ENCODE measurements around the gene BRD1. TPM values are rescaled to one million over a fixed set of nuclear protein-coding genes. Genes with fewer than 3 reads are reported as not detected.
A peak's percentile ranks its signal among the peaks of the same experiment; 100 is the strongest.

The BRD1 gene
- total RNA-seq, 4 donors from 2014 or later: 43.4 to 70.5 (median 50.3) TPM

DNA sequence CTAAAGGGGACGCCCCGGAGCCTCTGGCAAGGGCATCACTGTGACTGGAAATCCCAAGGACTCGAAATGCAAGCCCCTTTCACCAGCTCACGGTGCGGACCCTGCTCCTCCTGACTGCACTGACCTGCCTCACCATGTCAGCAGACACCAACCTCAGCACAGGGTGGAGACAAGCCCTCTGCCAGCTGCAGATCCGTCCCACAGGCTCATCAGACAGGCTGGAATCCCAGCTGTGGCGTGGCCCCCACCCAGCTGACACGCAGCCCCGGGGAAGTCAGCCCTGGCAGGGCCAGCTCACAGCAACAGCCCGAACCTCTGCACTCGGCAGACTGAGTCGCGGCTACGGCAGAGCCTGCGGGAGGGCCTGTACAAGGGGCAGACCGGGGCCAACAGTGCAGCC lies 36.8 kb downstream of the BRD1 start:
- Histone ChIP-seq H3K9me3 (no peaks in the 10 kb centered on the region), H3K36me3 (peaks cover 0 to 43% (median 13%) of the 10 kb centered on the region in 4 donors), H3K4me3 (no peak overlapping the region), H3K27ac (peak overlapping the region; percentile 5 to 54 (median 22)), H3K4me1 (peaks cover 39 to 56% (median 48%) of the 10 kb centered on the region in 4 donors), H3K27me3 (no peaks in the 10 kb centered on the region)
- 73% methylated on average over 13 of the region's 16 CpGs; no CpG with 5 or more reads in 1 of the 2 donors for WGBS, 2 donors (ENCODE audit: low coverage in 1 of 2)
- TF ChIP-seq POLR2A (IDR thresholded peaks at IDR 0.05): no peak
- TF ChIP-seq EP300 (IDR thresholded peaks at IDR 0.05; ENCODE audit: low read depth): no peak
- TF ChIP-seq, protein P1, sequence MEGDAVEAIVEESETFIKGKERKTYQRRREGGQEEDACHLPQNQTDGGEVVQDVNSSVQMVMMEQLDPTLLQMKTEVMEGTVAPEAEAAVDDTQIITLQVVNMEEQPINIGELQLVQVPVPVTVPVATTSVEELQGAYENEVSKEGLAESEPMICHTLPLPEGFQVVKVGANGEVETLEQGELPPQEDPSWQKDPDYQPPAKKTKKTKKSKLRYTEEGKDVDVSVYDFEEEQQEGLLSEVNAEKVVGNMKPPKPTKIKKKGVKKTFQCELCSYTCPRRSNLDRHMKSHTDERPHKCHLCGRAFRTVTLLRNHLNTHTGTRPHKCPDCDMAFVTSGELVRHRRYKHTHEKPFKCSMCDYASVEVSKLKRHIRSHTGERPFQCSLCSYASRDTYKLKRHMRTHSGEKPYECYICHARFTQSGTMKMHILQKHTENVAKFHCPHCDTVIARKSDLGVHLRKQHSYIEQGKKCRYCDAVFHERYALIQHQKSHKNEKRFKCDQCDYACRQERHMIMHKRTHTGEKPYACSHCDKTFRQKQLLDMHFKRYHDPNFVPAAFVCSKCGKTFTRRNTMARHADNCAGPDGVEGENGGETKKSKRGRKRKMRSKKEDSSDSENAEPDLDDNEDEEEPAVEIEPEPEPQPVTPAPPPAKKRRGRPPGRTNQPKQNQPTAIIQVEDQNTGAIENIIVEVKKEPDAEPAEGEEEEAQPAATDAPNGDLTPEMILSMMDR (IDR thresholded peaks at IDR 0.05): no peak
- no peak for TF ChIP-seq POLR2AphosphoS5 (IDR thresholded peaks at IDR 0.05)
- in situ Hi-C loops (cut with MboI; ENCODE audit: low pct_ligation_motif_present in 1 of 4, low pct_unique_long_range_greater_than_20kb in 1 of 4, low sequenced_read_pairs in 3 of 4): no loop called here
- no peak for DNase-seq
- intact Hi-C loops (cut with DNase I; ENCODE audit: low total_unique reads): no loop called here

DNA sequence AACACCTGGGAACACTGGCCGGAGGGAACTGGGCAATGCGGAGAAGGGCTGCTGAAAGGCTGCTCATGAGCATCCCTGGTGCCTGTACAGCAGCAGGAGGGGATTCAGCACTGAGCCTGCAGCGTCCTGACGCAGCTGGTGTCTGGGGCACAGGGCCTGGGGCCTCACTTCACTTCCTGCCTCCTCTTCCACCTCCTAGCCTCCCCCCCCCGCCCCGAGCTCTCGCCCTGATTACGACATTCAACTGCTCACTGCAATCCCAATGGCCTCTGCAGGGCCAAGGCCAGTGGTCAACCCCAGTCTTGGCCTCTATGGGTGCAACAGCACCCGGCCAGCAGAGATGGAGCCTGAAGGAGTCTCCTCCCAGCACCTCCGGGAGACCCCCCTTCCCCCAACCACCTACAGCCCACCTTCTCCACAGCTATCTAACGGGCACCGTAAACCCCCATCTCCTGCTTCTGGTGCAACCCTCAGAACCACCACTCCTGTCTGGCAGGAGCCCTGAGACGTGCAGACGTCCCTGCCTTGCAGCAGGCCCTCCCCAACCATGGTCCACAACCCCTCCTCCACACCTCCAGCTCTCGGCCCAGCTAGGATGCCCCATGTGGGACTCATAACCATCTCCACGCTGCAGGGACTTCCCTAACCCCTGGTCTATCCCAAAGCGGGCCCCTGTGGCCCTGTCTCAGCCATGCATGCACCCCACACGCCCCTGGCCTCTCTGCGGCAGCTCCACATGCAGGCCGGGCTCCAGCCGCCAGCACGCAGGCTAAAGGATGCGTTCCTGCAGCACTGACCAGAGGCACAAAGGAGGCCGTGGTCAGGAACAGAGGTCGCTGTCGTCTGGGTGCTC lies 38.2 kb downstream of the BRD1 start:
- peaks cover 39 to 56% (median 48%) of the 10 kb centered on the region in 4 donors for H3K4me1 ChIP-seq
- H3K27ac ChIP-seq: peak overlapping the region; percentile 37 to 55 (median 44)
- H3K9me3 ChIP-seq: no peaks in the 10 kb centered on the region
- no peak overlapping the region for H3K4me3 ChIP-seq
- WGBS, 2 donors (ENCODE audit: low coverage in 1 of 2): 74 to 86% methylated on average over 6 to 26 of the region's 26 CpGs
- H3K36me3 ChIP-seq: peaks cover 0 to 32% (median 14%) of the 10 kb centered on the region in 4 donors
- DNase-seq: peak; percentile 31
- TF ChIP-seq POLR2AphosphoS5 (IDR thresholded peaks at IDR 0.05): no peak
- no peak for TF ChIP-seq EP300 (IDR thresholded peaks at IDR 0.05; ENCODE audit: low read depth)
- TF ChIP-seq, protein P1 (IDR thresholded peaks at IDR 0.05): no peak
- no peak for TF ChIP-seq POLR2A (IDR thresholded peaks at IDR 0.05)
- H3K27me3 ChIP-seq: no peaks in the 10 kb centered on the region
- intact Hi-C loops (cut with DNase I; ENCODE audit: low total_unique reads) (no loop called here), in situ Hi-C loops (cut with MboI; ENCODE audit: low pct_ligation_motif_present in 1 of 4, low pct_unique_long_range_greater_than_20kb in 1 of 4, low sequenced_read_pairs in 3 of 4) (no loop called here)

DNA sequence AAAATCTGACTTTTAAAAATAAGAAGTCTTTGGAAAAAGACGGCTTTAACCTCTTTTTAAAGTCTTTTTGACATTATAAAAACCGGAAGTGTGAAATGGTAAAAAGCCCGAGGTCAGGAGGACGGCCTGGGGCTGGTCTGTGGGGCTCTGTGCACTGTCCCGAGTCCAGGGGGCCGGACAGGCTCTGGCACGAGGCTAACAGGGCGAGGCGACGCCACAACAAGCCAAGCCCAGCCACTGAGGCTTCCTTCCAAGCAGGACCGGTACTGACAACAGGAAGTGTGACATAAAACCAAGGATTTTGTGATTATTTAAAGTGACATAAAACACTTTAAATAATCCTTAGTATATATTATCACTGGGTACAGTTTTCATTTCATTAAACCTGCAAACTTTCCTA lies 39.2 kb downstream of the BRD1 start:
- intact Hi-C loops (cut with DNase I; ENCODE audit: low total_unique reads): no loop called here
- no peaks in the 10 kb centered on the region for H3K9me3 ChIP-seq
- WGBS, 2 donors (ENCODE audit: low coverage in 1 of 2): 14 to 32% methylated on average over 4 to 11 of the region's 11 CpGs
- peaks cover 0 to 38% (median 12%) of the 10 kb centered on the region in 4 donors for H3K36me3 ChIP-seq
- H3K27ac ChIP-seq: peak overlapping the region; percentile 37 to 55 (median 44)
- DNase-seq: peak; percentile 56
- no peak for TF ChIP-seq POLR2AphosphoS5 (IDR thresholded peaks at IDR 0.05)
- TF ChIP-seq, protein P1 (IDR thresholded peaks at IDR 0.05): no peak
- no peak for TF ChIP-seq EP300 (IDR thresholded peaks at IDR 0.05; ENCODE audit: low read depth)
- TF ChIP-seq POLR2A (IDR thresholded peaks at IDR 0.05): no peak
- H3K4me1 ChIP-seq: peaks cover 33 to 55% (median 44%) of the 10 kb centered on the region in 4 donors
- no peaks in the 10 kb centered on the region for H3K27me3 ChIP-seq
- in situ Hi-C loops (cut with MboI; ENCODE audit: low pct_ligation_motif_present in 1 of 4, low pct_unique_long_range_greater_than_20kb in 1 of 4, low sequenced_read_pairs in 3 of 4): no loop called here
- H3K4me3 ChIP-seq: no peak overlapping the region

GRCh38 chr22:49787861-49788260 lies 39.8 kb downstream of the BRD1 start:
- Histone ChIP-seq H3K4me1 (peaks cover 33 to 53% (median 44%) of the 10 kb centered on the region in 4 donors), H3K4me3 (no peak overlapping the region), H3K27ac (peak overlapping the region in 1 of 4 donors; percentile 55), H3K9me3 (no peaks in the 10 kb centered on the region), H3K27me3 (no peaks in the 10 kb centered on the region), H3K36me3 (peaks cover 0 to 44% (median 15%) of the 10 kb centered on the region in 4 donors)
- TF ChIP-seq, protein P1 (IDR thresholded peaks at IDR 0.05): no peak
- TF ChIP-seq POLR2AphosphoS5 (IDR thresholded peaks at IDR 0.05) (no peak), POLR2A (IDR thresholded peaks at IDR 0.05) (no peak), EP300 (IDR thresholded peaks at IDR 0.05; ENCODE audit: low read depth) (no peak)
- no peak for DNase-seq
- intact Hi-C loops (cut with DNase I; ENCODE audit: low total_unique reads): no loop called here
- 87 to 100% methylated on average over 1 to 10 of the region's 10 CpGs for WGBS, 2 donors (ENCODE audit: low coverage in 1 of 2)
- in situ Hi-C loops (cut with MboI; ENCODE audit: low pct_ligation_motif_present in 1 of 4, low pct_unique_long_range_greater_than_20kb in 1 of 4, low sequenced_read_pairs in 3 of 4): no loop called here

Measured in transverse colon (tissue), 4 donors.